SK-N-MC (cell line): ENCODE measurements around the gene RNASE8.

Source experiments
- DNase-seq: peaks from one replicate; pipeline ENCODE4 v3.0.0-alpha.2; 2011; ENCODE audit warnings: low read depth, low spot score
- H3K27ac ChIP-seq: fragments of 200-600 bp; sonication (generic); 2 replicates; pipeline ENCODE4 v1.5.1; 2016; ENCODE audit warnings: mixed run types
- H3K36me3 ChIP-seq: fragments of 200-600 bp; sonication (generic); 2 replicates; pipeline ENCODE4 v1.6.1; 2017; ENCODE audit warnings: antibody characterized with exemption, low read length, mixed read lengths; ENCODE audit not compliant: insufficient read depth
- H3K4me3 ChIP-seq: fragments of 200-600 bp; sonication (generic); 2 replicates; pipeline ENCODE4 v1.5.1; 2016
- H3K9ac ChIP-seq: fragments of 200-600 bp; sonication (generic); 2 replicates; pipeline ENCODE4 v1.8.0; 2017; ENCODE audit warnings: mixed run types, mixed read lengths; ENCODE audit not compliant: insufficient read length
- H3K9me3 ChIP-seq: fragments of 200-600 bp; sonication (generic); 2 replicates; pipeline ENCODE4 v1.6.1; 2017; ENCODE audit warnings: low read depth, mild to moderate bottlenecking, antibody characterized with exemption, low read length, moderate library complexity, mixed read lengths
- EZH2 ChIP-seq: fragments of 200-600 bp; sonication (generic); IDR thresholded peaks from one replicate; pipeline ENCODE4 v1.6.1; 2017; ENCODE audit warnings: antibody characterized with exemption
- FOXP2 ChIP-seq: optimal IDR thresholded peaks from 2 replicates; pipeline ENCODE3; 2011; ENCODE audit warnings: mild to moderate bottlenecking, moderate library complexity; ENCODE audit not compliant: insufficient read depth; ENCODE audit errors: extremely low read length, control extremely low read depth
- POLR2AphosphoS5 ChIP-seq: IDR thresholded peaks from 2 replicates; pipeline ENCODE4 v1.6.1; 2012; ENCODE audit warnings: mild to moderate bottlenecking, low read depth, low read length, borderline replicate concordance

The RNASE8 gene

DNA sequence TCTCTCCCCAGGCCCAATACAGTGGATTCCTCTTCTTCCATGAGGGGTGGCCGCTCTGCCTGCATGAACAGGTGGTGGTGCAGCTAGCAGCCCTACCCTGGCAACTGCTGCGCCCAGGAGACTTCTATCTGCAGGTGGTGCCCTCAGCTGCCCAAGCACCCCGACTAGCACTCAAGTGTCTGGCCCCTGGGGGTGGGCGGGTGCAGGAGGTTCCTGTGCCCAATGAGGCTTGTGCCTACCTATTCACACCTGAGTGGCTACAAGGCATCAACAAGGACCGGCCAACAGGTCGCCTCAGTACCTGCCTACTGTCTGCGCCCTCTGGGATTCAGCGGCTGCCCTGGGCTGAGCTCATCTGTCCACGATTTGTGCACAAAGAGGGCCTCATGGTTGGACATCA is 16.3 kb downstream of the RNASE8 start:
- Histone ChIP-seq H3K9me3 (no peaks in the 10 kb centered on the region), H3K9ac (no peak overlapping the region), H3K36me3 (peaks cover 45% of the 10 kb centered on the region), H3K27ac (no peak overlapping the region), H3K4me3 (no peak overlapping the region)
- no peak for DNase-seq
- TF ChIP-seq FOXP2 (no peak), POLR2AphosphoS5 (no peak), EZH2 (no peak)

DNA sequence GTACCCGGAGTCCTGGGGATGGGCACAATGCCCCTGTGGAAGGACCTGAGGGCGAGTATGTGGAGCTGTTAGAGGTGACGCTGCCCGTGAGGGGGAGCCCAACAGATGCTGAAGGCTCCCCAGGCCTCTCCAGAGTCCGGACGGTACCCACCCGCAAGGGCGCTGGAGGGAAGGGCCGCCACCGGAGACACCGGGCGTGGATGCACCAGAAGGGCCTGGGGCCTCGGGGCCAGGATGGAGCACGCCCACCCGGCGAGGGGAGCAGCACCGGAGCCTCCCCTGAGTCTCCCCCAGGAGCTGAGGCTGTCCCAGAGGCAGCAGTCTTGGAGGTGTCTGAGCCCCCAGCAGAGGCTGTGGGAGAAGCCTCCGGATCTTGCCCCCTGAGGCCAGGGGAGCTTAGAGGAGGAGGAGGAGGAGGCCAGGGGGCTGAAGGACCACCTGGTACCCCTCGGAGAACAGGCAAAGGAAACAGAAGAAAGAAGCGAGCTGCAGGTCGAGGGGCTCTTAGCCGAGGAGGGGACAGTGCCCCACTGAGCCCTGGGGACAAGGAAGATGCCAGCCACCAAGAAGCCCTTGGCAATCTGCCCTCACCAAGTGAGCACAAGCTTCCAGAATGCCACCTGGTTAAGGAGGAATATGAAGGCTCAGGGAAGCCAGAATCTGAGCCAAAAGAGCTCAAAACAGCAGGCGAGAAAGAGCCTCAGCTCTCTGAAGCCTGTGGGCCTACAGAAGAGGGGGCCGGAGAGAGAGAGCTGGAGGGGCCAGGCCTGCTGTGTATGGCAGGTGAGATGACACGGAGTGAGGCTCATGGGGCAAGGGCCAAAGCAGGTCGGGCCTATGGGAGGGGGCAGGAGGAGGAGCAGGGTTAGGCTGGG is 17.0 kb downstream of the RNASE8 start:
- DNase-seq, result no peak
- Histone ChIP-seq H3K36me3 (peaks cover 53% of the 10 kb centered on the region), H3K9ac (no peak overlapping the region), H3K27ac (no peak overlapping the region), H3K4me3 (no peak overlapping the region), H3K9me3 (no peaks in the 10 kb centered on the region)
- no peak for TF ChIP-seq FOXP2
- TF ChIP-seq EZH2, result no peak
- no peak; the same call in 1 of the 2 replicates for TF ChIP-seq POLR2AphosphoS5

DNA sequence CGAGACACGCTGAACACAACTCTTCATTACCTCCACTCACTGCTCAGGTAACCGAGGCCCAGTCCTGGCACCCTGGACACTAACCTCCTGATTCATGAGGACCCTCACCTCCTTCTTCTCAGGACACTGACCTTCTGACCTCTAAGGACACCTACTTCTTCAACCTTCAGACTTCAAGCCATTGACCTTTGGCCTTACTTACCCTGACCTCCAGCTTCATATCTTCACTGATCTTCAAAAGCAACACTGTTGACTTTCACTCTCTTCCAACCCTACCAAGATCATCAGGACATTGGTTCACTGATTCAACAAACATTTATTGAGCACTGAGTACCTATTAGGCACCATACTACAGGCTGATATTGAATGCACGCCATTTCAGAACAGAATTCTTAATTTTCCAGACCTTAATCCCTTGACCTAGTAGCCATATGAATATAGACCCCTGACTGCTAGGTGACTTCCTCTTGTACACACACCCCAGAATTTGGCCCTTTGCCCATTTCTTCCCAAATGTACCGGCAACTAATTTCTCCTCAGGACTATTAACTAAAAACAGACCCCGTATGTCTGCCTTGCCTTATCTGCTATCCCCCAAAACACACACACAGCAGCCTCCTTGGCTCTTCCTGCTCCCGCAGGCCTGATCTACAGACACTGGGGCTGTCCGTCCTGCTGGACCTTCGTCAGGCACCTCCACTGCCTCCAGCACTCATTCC is 18.3 kb downstream of the RNASE8 start:
- H3K27ac ChIP-seq, result no peak overlapping the region
- TF ChIP-seq POLR2AphosphoS5 (no peak), FOXP2 (no peak), EZH2 (no peak)
- no peaks in the 10 kb centered on the region for H3K9me3 ChIP-seq
- peaks cover 62% of the 10 kb centered on the region for H3K36me3 ChIP-seq
- no peak overlapping the region for H3K4me3 ChIP-seq
- H3K9ac ChIP-seq, result no peak overlapping the region
- no peak for DNase-seq

DNA sequence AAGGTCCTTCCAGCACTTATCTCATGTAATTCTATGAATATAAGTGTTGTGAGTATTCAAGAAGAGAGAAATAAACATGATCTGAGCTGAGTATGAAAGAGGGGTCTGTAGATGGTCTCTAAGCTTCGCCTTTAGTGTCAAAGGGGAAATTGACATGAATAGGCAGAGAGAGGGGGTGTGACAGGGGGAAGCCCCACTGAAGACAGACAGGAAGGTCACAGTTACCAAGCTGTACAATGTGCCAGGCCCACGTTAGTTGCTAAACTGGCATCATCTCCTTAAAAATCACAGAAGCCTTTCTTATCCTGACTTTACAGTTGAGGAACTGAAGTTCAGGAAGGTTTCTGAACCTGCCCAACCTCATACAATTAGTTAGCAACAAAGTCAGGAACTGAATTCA is 20.1 kb downstream of the RNASE8 start:
- TF ChIP-seq EZH2, result no peak
- DNase-seq, result no peak
- H3K4me3 ChIP-seq, result no peak overlapping the region
- no peaks in the 10 kb centered on the region for H3K9me3 ChIP-seq
- peaks cover 77% of the 10 kb centered on the region for H3K36me3 ChIP-seq
- no peak overlapping the region for H3K27ac ChIP-seq
- no peak overlapping the region for H3K9ac ChIP-seq

DNA sequence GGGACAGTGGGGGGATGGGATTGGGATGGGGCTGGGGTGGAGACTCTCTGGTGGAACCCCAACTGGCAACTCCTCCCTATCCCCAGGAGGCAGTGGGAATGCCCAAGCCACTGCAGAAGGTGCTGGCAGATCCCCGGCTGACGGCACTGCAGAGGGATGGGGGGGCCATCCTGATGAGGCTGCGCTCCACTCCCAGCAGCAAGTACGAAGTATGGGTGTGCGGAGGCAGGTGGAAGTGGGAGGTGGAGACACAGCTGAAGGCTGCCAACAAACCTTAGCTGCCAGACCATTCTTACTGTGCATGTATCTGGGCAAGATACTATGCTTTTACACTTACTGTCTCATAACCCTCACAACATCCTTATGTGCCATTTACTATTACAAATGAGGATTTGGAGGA is 20.7 kb downstream of the RNASE8 start:
- TF ChIP-seq EZH2 (no peak), POLR2AphosphoS5 (no peak), FOXP2 (no peak)
- H3K36me3 ChIP-seq, result peaks cover 75% of the 10 kb centered on the region
- no peak for DNase-seq

DNA sequence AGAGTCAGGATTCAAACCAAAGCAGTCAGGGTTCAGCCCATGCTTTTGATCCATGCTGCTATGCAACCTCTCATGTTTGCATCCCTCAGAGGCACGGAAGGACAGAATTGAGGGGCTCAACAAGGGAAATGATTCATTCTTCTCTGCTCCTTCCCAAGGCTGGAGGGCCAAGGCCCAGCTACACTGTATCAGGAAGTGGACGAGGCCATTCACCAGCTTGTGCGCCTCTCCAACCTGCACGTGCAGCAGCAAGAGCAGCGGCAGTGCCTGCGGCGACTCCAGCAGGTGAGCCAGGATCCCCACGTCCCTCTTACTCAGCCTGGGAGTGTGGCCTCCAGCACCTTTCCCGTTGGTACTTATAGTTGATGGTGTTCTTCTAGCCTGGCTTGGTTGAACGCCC is 21.1 kb downstream of the RNASE8 start:
- Histone ChIP-seq H3K9me3 (no peaks in the 10 kb centered on the region), H3K36me3 (peaks cover 72% of the 10 kb centered on the region), H3K9ac (no peak overlapping the region), H3K4me3 (no peak overlapping the region), H3K27ac (no peak overlapping the region)
- no peak for DNase-seq
- TF ChIP-seq EZH2, result no peak
- TF ChIP-seq POLR2AphosphoS5, result no peak
- no peak for TF ChIP-seq FOXP2

More for the DNA sequence above, 20.7 kb downstream of the RNASE8 start:
- H3K27ac ChIP-seq, result no peak overlapping the region
- no peak overlapping the region for H3K4me3 ChIP-seq
- H3K9ac ChIP-seq, result no peak overlapping the region
- no peaks in the 10 kb centered on the region for H3K9me3 ChIP-seq

DNA sequence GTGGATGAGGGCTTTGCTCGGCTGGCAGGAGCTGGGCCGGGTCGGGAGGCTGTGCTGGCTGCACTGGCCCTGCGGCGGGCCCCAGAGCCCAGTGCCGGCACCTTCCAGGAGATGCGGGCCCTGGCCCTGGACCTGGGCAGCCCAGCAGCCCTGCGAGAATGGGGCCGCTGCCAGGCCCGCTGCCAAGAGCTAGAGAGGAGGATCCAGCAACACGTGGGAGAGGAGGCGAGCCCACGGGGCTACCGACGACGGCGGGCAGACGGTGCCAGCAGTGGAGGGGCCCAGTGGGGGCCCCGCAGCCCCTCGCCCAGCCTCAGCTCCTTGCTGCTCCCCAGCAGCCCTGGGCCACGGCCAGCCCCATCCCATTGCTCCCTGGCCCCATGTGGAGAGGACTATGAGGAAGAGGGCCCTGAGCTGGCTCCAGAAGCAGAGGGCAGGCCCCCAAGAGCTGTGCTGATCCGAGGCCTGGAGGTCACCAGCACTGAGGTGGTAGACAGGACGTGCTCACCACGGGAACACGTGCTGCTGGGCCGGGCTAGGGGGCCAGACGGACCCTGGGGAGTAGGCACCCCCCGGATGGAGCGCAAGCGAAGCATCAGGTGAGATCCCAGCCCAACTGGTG is 24.0 kb downstream of the RNASE8 start:
- no peak for DNase-seq
- no peak overlapping the region for H3K4me3 ChIP-seq
- H3K9me3 ChIP-seq, result no peaks in the 10 kb centered on the region
- no peak overlapping the region for H3K27ac ChIP-seq
- peaks cover 83% of the 10 kb centered on the region for H3K36me3 ChIP-seq
- no peak overlapping the region for H3K9ac ChIP-seq
- no peak for TF ChIP-seq EZH2
- TF ChIP-seq POLR2AphosphoS5, result no peak
- TF ChIP-seq FOXP2, result no peak

DNA sequence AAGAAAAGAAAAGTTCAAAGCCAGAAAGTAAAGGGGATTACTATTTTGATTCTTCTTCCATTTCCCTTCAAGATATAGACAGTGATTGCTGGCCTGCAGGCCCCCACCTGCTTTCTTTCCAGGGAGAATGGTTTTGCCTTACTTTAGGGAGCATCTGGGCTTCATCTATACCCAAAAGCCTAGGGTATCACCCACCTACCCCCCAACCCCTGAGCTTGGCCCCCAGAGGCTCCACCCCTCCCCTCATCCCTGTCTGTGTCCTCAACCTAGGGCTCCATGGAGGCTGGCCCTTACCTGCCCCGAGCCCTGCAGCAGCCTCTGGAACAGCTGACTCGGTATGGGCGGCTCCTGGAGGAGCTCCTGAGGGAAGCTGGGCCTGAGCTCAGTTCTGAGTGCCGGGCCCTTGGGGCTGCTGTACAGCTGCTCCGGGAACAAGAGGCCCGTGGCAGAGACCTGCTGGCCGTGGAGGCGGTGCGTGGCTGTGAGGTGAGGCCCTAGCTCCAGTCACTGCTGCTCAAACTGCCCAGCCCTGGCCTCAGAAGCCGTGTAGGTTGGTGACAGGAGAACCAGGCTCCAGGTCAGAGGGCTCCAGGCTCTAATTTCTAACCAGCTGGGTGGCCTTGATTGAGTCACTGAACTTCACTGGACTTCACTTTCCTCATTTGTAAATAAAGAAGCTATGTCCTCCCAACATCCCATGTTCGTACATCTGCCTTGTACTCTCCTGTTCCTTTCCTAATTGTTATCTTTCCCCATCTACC is 26.1 kb downstream of the RNASE8 start:
- DNase-seq, result no peak
- no peak overlapping the region for H3K9ac ChIP-seq
- TF ChIP-seq FOXP2 (no peak), EZH2 (no peak), POLR2AphosphoS5 (no peak)

More for the DNA sequence above, 26.1 kb downstream of the RNASE8 start:
- Histone ChIP-seq H3K27ac (no peak overlapping the region), H3K4me3 (no peak overlapping the region), H3K36me3 (peaks cover 77% of the 10 kb centered on the region), H3K9me3 (no peaks in the 10 kb centered on the region)
